Stimulated activated CD8-positive, alpha-beta memory T cell treated with anti-CD3 and anti-CD28 coated beads, Interleukin-4, amount 100 ng/mL, for 48 hours (primary cell): Measurements from ENCODE around the gene ZNF222.
A peak's percentile ranks its signal among the peaks of the same experiment; 100 is the strongest.

Experiments
- DNase-seq: peaks from one replicate; pipeline ENCODE4 v3.0.0-alpha.2; 2020

The ZNF222 gene

DNA sequence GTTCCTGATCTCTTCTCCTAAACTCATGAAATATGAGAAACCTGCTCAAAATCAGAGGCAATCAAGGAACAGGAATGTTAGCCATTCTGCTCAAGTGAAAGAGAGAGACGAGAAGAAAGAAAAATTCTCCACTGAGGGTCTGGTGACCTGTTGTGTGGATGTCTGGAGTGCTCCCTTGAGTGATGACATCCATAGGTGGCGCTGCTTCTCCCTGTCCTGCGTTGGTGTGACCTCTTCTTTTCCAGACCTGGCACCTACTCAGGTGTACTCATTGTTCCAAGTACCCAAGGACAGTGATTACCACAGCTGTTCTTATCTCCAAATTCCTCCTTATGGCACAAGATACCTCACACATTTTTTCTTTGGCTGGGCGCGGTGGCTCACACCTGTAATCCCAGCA is 30.7 kb downstream of the ZNF222 start:
- no peak for DNase-seq

DNA sequence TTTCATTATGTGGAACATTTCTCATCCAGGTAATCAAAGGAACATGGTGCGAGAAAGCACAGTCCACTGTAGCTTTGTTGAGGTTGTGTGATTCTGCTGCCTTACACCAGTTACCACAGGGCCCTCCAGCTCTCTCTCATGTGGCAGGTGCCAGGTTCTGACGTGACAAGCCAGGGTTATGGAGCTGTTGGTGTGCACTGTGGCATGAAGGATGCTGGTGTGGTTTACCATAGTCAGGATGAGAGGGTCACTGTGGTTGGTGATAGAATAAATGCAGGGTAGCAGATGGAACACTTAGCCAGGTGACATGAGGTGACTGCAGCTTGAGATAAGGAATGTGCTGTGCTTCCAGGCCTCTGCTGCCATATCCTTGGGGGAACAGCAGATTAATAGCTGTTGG is 34.0 kb downstream of the ZNF222 start:
- no peak for DNase-seq

DNA sequence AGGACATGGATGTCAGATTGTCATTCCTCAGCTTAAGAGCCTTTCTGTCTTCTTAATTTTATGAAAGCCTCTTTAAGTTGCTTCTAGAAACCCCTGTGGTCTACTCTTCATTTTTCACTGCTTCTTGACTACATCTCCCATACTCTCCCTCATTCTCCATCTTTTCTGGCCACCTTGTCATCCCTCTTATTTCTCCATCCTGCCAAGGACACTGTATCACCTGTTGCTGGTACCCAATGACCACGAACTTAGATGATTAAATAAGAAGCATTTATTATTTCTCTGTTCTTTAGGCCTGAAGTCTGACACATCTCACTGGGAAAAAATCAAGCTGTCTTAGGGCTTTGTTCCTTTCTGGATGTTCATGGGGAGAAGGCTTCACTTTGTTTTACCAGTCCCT is 35.9 kb downstream of the ZNF222 start:
- DNase-seq, result no peak

DNA sequence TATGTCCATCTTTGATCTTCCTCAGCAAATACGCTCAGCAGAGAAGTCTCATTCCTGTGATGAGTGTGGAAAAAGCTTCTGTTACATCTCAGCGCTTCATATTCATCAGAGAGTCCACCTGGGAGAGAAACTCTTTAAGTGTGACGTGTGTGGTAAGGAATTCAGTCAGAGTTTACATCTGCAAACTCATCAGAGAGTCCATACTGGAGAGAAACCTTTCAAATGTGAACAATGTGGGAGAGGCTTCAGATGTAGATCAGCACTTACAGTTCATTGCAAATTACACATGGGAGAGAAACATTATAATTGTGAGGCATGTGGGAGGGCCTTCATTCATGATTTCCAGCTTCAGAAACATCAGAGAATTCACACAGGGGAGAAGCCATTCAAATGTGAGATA is 41.1 kb downstream of the ZNF222 start:
- DNase-seq, result no peak

DNA sequence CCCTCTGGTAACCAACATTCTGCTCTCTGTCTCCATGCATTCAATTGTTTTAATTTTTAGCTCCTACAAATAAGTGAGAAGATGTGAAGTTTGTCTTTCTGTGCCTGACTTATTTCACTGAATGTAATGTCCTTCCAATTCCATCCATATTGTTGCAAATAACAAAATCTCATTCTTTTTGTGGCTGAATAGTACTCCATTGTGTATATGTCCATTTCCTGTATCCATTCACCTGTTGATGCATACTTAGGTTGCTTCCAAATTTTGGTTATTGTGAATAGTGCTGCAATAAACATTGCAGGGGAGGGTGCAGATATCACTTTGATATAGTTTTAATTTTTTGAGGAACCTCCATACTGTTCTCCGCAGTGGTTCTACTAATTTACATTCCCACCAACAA is 44.2 kb downstream of the ZNF222 start:
- no peak for DNase-seq

DNA sequence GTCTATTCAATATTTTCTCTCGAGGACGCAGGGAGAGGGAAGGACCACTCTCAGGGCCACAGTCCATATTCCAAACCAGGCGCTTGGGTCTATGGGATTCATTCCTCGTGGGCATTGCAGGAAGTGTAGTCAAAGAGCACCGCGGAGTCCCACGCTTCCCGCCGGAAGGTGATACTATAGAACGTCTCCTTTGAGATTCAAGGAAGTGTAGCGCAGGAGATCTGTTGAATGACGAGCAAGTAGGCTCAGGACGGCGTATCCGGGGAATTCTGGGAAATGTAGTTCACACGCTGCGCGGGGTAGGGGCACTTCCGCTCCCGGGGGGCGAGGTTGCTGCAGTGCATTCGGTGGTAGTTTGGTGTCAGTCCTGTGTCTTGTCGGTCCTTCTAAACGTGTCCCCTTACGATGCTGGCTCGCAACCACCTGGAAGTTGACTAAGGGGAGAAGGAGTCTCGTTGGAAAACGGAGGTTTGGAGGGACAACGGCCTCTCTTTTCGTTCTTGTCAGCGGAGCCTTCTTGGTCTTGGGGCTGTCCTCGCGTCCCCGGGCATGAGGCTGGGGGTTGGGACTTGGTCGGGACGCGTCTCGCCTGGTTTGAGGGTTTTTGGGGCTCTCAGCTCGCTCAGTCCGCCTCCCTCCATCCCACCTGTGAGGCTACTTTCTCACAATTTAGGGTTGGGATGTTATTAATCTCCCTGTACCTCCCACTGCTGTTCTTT is 46.8 kb downstream of the ZNF222 start, which contains the start of gene ZNF284:
ZNF284 (plus strand) TSS at position 336 of the 719 bp plus-strand sequence. CDS start 4,231 bp downstream, outside the sequence.
- peak; percentile 84 for DNase-seq

DNA sequence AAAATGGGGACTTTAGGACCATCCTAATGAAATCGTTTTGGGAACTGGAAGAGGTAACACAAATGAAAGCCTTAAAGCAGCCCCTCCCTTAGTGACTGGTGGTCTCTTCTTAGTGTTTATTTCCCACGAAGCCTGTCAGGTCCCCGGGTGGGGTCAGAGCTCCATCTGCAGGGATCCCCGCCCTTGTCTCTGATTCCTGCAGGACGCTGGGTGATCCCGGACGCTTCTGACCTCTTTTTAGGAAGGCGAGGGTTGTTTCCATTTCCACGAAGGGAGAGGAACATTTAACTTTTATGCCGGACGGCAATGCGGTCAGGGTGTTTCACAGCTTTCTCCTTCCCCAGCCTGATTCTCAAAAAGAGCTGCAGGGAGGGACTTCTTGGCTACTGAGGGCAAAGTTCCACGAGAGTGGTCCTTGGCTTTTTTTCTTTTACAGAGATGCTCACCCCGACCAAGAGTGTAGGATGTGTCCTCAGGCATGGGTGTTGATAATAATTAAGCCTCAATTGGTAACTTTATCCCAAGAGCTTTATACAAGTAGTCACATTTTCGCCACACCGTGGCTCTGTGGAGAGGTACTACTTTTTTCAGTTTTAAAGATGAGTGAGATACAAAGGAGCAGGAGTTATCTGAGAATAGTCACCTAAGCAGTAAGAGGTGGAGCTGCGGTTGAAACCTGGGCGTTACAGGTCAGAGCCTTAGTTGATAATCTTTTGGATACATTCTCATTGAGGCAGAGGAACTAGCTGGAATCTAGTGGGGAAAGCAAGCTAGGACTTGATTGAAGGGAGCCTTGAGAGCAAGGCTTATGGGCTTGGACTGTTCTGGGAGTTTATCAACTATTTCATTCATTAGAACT is 47.6 kb downstream of the ZNF222 start:
- DNase-seq, result no peak

DNA sequence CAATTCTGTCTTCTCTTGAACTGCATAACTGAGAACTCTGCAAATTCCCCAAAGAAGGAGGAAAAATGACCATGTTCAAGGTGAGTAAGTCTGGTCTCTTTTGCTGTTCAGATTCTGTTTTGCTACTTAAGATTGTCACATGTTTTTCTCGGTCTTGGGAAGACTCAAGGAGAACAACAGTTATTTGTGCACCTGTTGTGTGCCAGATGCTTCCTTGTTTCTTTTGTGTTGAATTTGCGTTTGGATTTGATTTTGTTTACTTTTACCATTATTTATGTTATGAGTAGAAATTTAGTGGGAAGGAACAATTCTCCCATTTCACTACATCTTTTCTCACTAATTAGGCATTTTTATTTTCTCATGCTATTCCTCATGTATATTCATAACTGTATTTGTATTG is 51.1 kb downstream of the ZNF222 start:
- no peak for DNase-seq
